GM18499 (cell line): Measurements from ENCODE around the gene ENOX1.

Experiments
- ATAC-seq: cut with Tn5 transposase; IDR thresholded peaks from one replicate; pipeline ENCODE4 v1.9.1; 2021; ENCODE audit warnings: moderate number of reproducible peaks; ENCODE audit not compliant: insufficient read depth, unreplicated experiment

ENOX1 gene

GRCh38 chr13:43684963-43685725, 101.6 kb downstream of the ENOX1 start:
- no peak for ATAC-seq

GRCh38 chr13:43682701-43683100, 104.1 kb downstream of the ENOX1 start:
- no peak for ATAC-seq

GRCh38 chr13:43676320-43676719, 110.5 kb downstream of the ENOX1 start:
- ATAC-seq: peak; percentile 89

GRCh38 chr13:43675577-43675976, 111.2 kb downstream of the ENOX1 start:
- no peak for ATAC-seq

- no peak for ATAC-seq
Measured at GRCh38 chr13:43669964-43670363, 116.8 kb downstream of the ENOX1 start.

GRCh38 chr13:43669101-43669500, 117.7 kb downstream of the ENOX1 start:
- ATAC-seq: no peak

- no peak for ATAC-seq
Measured at GRCh38 chr13:43666403-43666802, 120.4 kb downstream of the ENOX1 start.

GRCh38 chr13:43665388-43665787, 121.4 kb downstream of the ENOX1 start:
- ATAC-seq: no peak

GRCh38 chr13:43664700-43665191, 122.0 kb downstream of the ENOX1 start:
- no peak for ATAC-seq

GRCh38 chr13:43663474-43664090, 123.2 kb downstream of the ENOX1 start:
- ATAC-seq: no peak

- no peak for ATAC-seq
Measured at GRCh38 chr13:43662976-43663375, 123.8 kb downstream of the ENOX1 start.

GRCh38 chr13:43661161-43661830, 125.5 kb downstream of the ENOX1 start:
- no peak for ATAC-seq

GRCh38 chr13:43657485-43657884, 129.3 kb downstream of the ENOX1 start:
- no peak for ATAC-seq

GRCh38 chr13:43653980-43654379, 132.8 kb downstream of the ENOX1 start:
- no peak for ATAC-seq

GRCh38 chr13:43653395-43653794, 133.4 kb downstream of the ENOX1 start:
- no peak for ATAC-seq

- ATAC-seq: no peak
Measured at GRCh38 chr13:43652760-43653159, 134.0 kb downstream of the ENOX1 start.

GRCh38 chr13:43650882-43651281, 135.9 kb downstream of the ENOX1 start:
- ATAC-seq: no peak

GRCh38 chr13:43648733-43649132, 138.0 kb downstream of the ENOX1 start:
- ATAC-seq: no peak

- ATAC-seq: no peak
Measured at GRCh38 chr13:43647471-43647870, 139.3 kb downstream of the ENOX1 start.

GRCh38 chr13:43640476-43640875, 146.3 kb downstream of the ENOX1 start:
- ATAC-seq: no peak

GRCh38 chr13:43631106-43631505, 155.7 kb downstream of the ENOX1 start:
- no peak for ATAC-seq
